Measurements from ENCODE around the gene SAMD15.
"Not testable (repeated sequence)": the region's sequence is repeated elsewhere in the genome, so short reads cannot be mapped to it uniquely, and the experiment has no call there.

SAMD15 gene

GRCh38 chr14:77376771-77377501 is at the start of gene SAMD15, which contains the start of gene TMED8:
Gene SAMD15 (plus strand): TSS chr14:77377379. CDS start chr14:77377419, 40 bp downstream.
Gene TMED8 (minus strand): TSS chr14:77377094. CDS start chr14:77377053, 41 bp downstream.
- TF ChIP-seq CTCF (IDR thresholded peaks at IDR 0.05; ENCODE audit: borderline replicate concordance, control extremely low read depth, extremely low read depth, insufficient read depth, missing control alignments) = no peak
- in situ Hi-C loops (cut with MboI; ENCODE audit: low sequenced_read_pairs, unreplicated experiment) = no loop called here
- peak; percentile 96 for DNase-seq (ENCODE audit: low spot score)

DNA sequence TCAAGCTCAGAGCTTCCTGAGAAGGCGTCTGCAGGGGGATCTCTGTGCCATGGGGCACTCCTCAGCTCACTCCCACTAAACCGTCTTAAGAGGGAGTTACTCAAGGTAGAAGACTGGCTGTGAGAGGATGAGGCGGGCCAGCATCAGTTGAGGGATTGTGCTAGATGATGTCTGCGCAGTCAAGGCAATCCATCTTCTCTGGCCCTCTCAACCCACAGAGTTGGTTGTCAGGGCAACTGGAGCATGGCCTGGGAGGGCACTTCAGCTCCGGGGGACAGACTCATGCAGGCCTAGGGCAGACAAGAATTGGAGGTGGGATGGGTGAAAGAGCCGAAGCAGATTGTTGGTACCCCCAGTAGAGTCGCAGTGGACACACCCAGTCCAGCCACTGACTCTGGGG is 47.3 kb upstream of the SAMD15 start:
- TF ChIP-seq CTCF (IDR thresholded peaks at IDR 0.05; ENCODE audit: borderline replicate concordance, control extremely low read depth, extremely low read depth, insufficient read depth, missing control alignments) = no peak
- DNase-seq (ENCODE audit: low spot score) = no peak
- in situ Hi-C loops (cut with MboI; ENCODE audit: low sequenced_read_pairs, unreplicated experiment) = no loop called here

GRCh38 chr14:77335576-77335975 is 41.6 kb upstream of the SAMD15 start:
- DNase-seq (ENCODE audit: low spot score) = no peak
- in situ Hi-C loops (cut with MboI; ENCODE audit: low sequenced_read_pairs, unreplicated experiment) = no loop called here
- TF ChIP-seq CTCF (IDR thresholded peaks at IDR 0.05; ENCODE audit: borderline replicate concordance, control extremely low read depth, extremely low read depth, insufficient read depth, missing control alignments) = no peak

GRCh38 chr14:77337255-77337654 is 39.9 kb upstream of the SAMD15 start:
- DNase-seq (ENCODE audit: low spot score); in situ Hi-C loops (cut with MboI; ENCODE audit: low sequenced_read_pairs, unreplicated experiment): not testable (repeated sequence)

- in situ Hi-C loops (cut with MboI; ENCODE audit: low sequenced_read_pairs, unreplicated experiment) = no loop called here
- DNase-seq (ENCODE audit: low spot score) = no peak
- TF ChIP-seq CTCF (IDR thresholded peaks at IDR 0.05; ENCODE audit: borderline replicate concordance, control extremely low read depth, extremely low read depth, insufficient read depth, missing control alignments) = no peak
Observed at GRCh38 chr14:77337880-77338279, 39.3 kb upstream of the SAMD15 start.

DNA sequence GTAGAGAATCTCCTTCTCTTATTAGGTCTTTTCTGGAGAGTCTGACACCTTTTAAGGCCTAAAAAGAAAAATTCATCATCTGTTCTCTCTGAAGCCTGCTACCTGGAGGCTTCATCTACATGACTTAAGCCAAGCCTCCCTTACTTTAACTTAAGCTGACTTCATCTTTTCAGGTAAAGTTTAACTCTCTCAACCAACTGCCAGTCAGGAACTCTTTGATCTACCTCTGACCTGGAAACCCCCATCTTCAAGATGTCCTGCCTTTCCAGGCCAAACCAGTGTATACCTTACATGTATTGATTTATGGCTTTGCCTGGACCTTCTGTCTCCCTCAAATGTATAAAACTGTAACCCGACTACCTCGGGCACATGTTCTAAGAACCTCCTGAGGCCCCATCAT is 38.9 kb upstream of the SAMD15 start:
- in situ Hi-C loops (cut with MboI; ENCODE audit: low sequenced_read_pairs, unreplicated experiment) = no loop called here
- TF ChIP-seq CTCF (IDR thresholded peaks at IDR 0.05; ENCODE audit: borderline replicate concordance, control extremely low read depth, extremely low read depth, insufficient read depth, missing control alignments) = no peak
- no peak for DNase-seq (ENCODE audit: low spot score)

DNA sequence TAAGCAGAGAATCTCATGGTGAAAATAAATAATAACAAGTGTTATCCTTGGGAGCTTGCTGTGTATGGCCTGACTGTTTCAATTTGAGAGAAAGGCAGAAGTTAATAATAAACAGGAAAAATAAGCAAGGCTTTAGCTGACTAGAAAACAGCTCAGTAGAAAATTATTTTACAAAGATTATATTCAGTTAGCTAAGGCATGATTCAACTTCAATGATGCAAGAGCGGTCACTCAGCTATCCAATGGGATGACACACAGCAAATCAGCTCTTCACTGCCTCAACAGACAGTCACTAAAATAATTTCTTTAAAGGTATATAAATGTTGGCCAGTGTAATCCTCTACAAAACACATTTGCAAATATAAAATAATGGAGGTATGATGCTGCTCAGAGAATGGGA is 37.8 kb upstream of the SAMD15 start:
- no peak for DNase-seq (ENCODE audit: low spot score)
- TF ChIP-seq CTCF (IDR thresholded peaks at IDR 0.05; ENCODE audit: borderline replicate concordance, control extremely low read depth, extremely low read depth, insufficient read depth, missing control alignments) = no peak
- in situ Hi-C loops (cut with MboI; ENCODE audit: low sequenced_read_pairs, unreplicated experiment) = no loop called here

All from GM13976 (cell line).